Keratinocyte (primary cell): Measurements from ENCODE around the gene DOLPP1. TPM values are rescaled to one million over a fixed set of nuclear protein-coding genes. Genes with fewer than 3 reads are reported as not detected.

Source experiments
- DNase-seq: peaks from one replicate; pipeline ENCODE4 v3.0.0-alpha.2; 2011; ENCODE audit warnings: low read depth, missing footprints, low spot score
- FAIRE-seq: peaks from 2 replicates; lab custom pipeline; 2011; peaks lifted over from hg19 to GRCh38; lab: Jason Lieb, UNC
- H2AFZ ChIP-seq: 2 replicates; pipeline ENCODE4 v1.6.0; 2012; ENCODE audit warnings: low read length, control low read depth, inconsistent platforms; ENCODE audit not compliant: control insufficient read depth
- H3K27ac ChIP-seq: 2 replicates; pipeline ENCODE4 v1.5.1; 2011; ENCODE audit warnings: low read length; ENCODE audit not compliant: control insufficient read depth, insufficient read depth
- H3K27me3 ChIP-seq: 3 replicates; pipeline ENCODE4 v1.6.0; 2011; ENCODE audit warnings: low read length; ENCODE audit not compliant: control insufficient read depth, insufficient read depth; ENCODE audit errors: extremely low read depth
- H3K36me3 ChIP-seq, 2 experiments: 2 replicates in 1 of 2; 3 replicates in 1 of 2; pipeline ENCODE4 v1.5.1; 2011; ENCODE audit warnings: low read length in 2 of 2, mild to moderate bottlenecking in 1 of 2; ENCODE audit not compliant: control insufficient read depth in 2 of 2, insufficient read depth in 2 of 2; ENCODE audit errors: extremely low read depth in 1 of 2
- H3K4me1 ChIP-seq: 3 replicates; pipeline ENCODE4 v1.5.1; 2011; ENCODE audit warnings: low read length; ENCODE audit not compliant: control insufficient read depth, insufficient read depth; ENCODE audit errors: extremely low read depth
- H3K4me2 ChIP-seq: 3 replicates; pipeline ENCODE4 v1.6.0; 2011; ENCODE audit warnings: low read depth, low read length; ENCODE audit not compliant: control insufficient read depth, insufficient read depth; ENCODE audit errors: extremely low read depth
- H3K4me3 ChIP-seq, 3 experiments: fragments of 200-600 bp in 1 of 3; sonication (generic) in 1 of 3; 2 replicates in 2 of 3; 3 replicates in 1 of 3; pipeline ENCODE4 v1.5.1; 2011 to 2016; ENCODE audit warnings: low read length in 3 of 3, mild to moderate bottlenecking in 3 of 3, control low read depth in 2 of 3, inconsistent platforms in 1 of 3, low read depth in 1 of 3, mixed read lengths in 1 of 3, mixed run types in 1 of 3, moderate library complexity in 1 of 3; ENCODE audit not compliant: control insufficient read depth in 2 of 3, insufficient read depth in 2 of 3; ENCODE audit errors: extremely low read depth in 1 of 3
- H3K79me2 ChIP-seq: 2 replicates; pipeline ENCODE4 v1.6.0; 2012; ENCODE audit warnings: low read length; ENCODE audit not compliant: control insufficient read depth, insufficient read depth
- H3K9ac ChIP-seq: 3 replicates; pipeline ENCODE4 v1.6.0; 2011; ENCODE audit warnings: low read length; ENCODE audit not compliant: control insufficient read depth, insufficient read depth; ENCODE audit errors: extremely low read depth
- H3K9me1 ChIP-seq: 3 replicates; pipeline ENCODE4 v1.6.0; 2011; ENCODE audit warnings: low read length; ENCODE audit not compliant: control insufficient read depth, insufficient read depth; ENCODE audit errors: extremely low read depth
- H3K9me3 ChIP-seq: 2 replicates; pipeline ENCODE4 v1.5.1; 2012; ENCODE audit warnings: low read depth, low read length; ENCODE audit not compliant: control insufficient read depth
- H4K20me1 ChIP-seq: 3 replicates; pipeline ENCODE4 v1.6.0; 2011; ENCODE audit warnings: low read length; ENCODE audit not compliant: control insufficient read depth, insufficient read depth; ENCODE audit errors: extremely low read depth
- CTCF ChIP-seq, 3 experiments: IDR thresholded peaks in 1 of 3; conservative IDR thresholded peaks in 1 of 3; optimal IDR thresholded peaks in 1 of 3; 2 replicates in 2 of 3; 3 replicates in 1 of 3; pipeline versions ENCODE3 to v1.5.1; 2011; ENCODE audit warnings: low read length in 3 of 3, mild to moderate bottlenecking in 3 of 3, moderate library complexity in 2 of 3, control low read depth in 1 of 3, inconsistent platforms in 1 of 3; ENCODE audit not compliant: insufficient read depth in 2 of 3; ENCODE audit errors: extremely low read depth in 1 of 3
- EZH2 ChIP-seq: IDR thresholded peaks from one replicate; pipeline ENCODE4 v1.6.1; 2012; ENCODE audit warnings: inconsistent platforms, mild to moderate bottlenecking, low read length, moderate library complexity
- dilution Hi-C: fragments of 300-500 bp; cut with MboI; formaldehyde crosslinking; loops from one replicate; pipeline ENCODE4 v1.7.0; 2020; ENCODE audit warnings: low sequenced_read_pairs; ENCODE audit not compliant: extremely low pct_ligation_motif_present
- polyA plus RNA-seq, 5 experiments: library from polyadenylated mRNA; depleted of rRNA in 3 of 5; stranded (reverse) in 3 of 5; stranded (forward) in 1 of 5; unstranded in 1 of 5; fragments of >200 nt; gene quantifications; 1 replicate in 1 of 5; 2 replicates in 3 of 5; 3 replicates in 1 of 5; pipeline versions ENCODE4 v1.2.1 to v1.2.3, GENCODE V29; 2011 to 2012; ENCODE audit warnings: missing spikeins in 2 of 5, low read depth in 1 of 5, low replicate concordance in 1 of 5

The DOLPP1 gene
- polyA plus RNA-seq, 1 donor (not counting 4 experiments of a cell fraction or from before 2014, with no cell fraction given), result 14.2 TPM

DNA sequence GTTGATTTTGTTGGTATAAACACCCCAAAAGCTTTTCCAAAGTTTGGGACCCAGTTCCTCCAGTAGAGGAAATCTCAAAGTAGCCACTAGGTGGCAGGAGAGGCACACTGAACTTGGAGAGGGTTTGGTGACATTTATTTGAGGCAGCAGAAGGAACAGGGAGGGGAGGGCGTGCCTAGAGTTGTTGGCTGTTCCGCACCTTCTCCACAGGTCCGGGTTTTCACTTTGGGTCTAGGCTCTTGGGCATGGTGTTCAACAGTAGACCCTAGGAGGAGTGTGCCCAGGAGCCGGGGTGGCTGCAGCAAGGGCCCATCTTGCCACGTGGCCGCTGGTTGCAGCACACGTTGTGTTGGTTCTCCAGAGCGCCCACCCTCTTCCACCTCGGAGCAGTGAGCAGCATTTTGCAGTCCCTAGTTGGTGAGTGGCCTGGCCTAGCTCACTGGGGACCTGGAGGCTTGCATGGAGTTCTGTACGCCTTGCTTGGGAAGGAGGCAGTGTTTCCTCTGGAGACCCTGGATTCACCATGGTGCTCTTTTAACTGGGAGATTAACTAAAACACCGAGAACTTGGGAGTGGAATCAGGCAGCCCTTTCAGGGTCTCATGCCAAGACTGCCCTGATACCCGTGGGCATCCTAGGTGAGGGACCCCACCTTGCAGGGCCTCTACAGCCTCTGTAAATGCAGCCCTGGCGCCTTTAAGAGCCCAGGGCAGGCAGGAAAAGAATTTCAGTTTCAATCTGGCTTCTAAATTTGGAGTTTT lies 58.5 kb downstream of the DOLPP1 start:
- peaks cover 6% of the 10 kb centered on the region for H3K79me2 ChIP-seq
- no peaks in the 10 kb centered on the region for H3K27me3 ChIP-seq
- H3K4me3 ChIP-seq, result peak overlapping the region; percentile 22 to 41 (median 31)
- DNase-seq (peak; percentile 76), FAIRE-seq (peak; percentile 89)
- H2AFZ ChIP-seq, result no peak overlapping the region
- peaks cover 2% of the 10 kb centered on the region for H3K9me1 ChIP-seq
- no peak for TF ChIP-seq EZH2
- TF ChIP-seq CTCF (optimal IDR thresholded peaks at IDR 0.05 in 1 of 3, IDR thresholded peaks at IDR 0.05 in 1 of 3, conservative IDR thresholded peaks at IDR 0.05 in 1 of 3; ENCODE audit: extremely low read depth in 1 of 3, insufficient read depth in 2 of 3, low read length in 3 of 3), result peak in 2 of 3 experiments; percentile 74 to 85
- peaks cover 48% of the 10 kb centered on the region for H3K4me1 ChIP-seq
- H3K4me2 ChIP-seq, result peak overlapping the region; percentile 88
- no peaks in the 10 kb centered on the region for H4K20me1 ChIP-seq
- peak overlapping the region; percentile 97 for H3K9ac ChIP-seq
- dilution Hi-C loops, result no loop called here
- H3K27ac ChIP-seq, result peak overlapping the region; percentile 99
- H3K9me3 ChIP-seq, result no peaks in the 10 kb centered on the region
- H3K36me3 ChIP-seq, result peaks cover 15 to 24% of the 10 kb centered on the region in 2 experiments

DNA sequence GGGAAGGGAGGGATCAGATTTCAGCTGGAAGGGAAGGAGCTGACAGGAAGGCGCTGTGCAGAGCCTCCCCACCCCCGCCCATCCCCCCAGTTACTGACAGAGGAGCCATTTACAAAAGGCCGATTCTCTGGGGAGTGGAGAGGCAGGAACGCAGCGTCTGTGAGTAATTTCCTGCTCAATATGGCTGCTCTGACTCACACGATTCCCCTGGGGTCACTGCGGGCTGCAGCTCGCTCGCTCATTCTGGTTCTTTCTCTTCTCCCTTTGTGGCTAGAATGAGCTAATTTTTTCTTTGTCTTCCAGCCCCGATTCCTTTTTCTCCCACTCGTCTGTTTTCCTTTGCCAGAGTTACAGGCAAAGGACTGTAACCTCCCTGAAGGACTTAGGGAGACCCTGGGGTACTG lies 59.1 kb downstream of the DOLPP1 start:
- Histone ChIP-seq H3K4me3 (peak overlapping the region; percentile 31 to 62 (median 58)), H2AFZ (no peak overlapping the region), H3K9me1 (peaks cover 2% of the 10 kb centered on the region), H3K9ac (peak overlapping the region; percentile 97), H3K79me2 (peaks cover 6% of the 10 kb centered on the region), H3K27ac (peak overlapping the region; percentile 99), H3K9me3 (no peaks in the 10 kb centered on the region), H3K27me3 (no peaks in the 10 kb centered on the region), H3K4me2 (peak overlapping the region; percentile 88), H3K36me3 (peaks cover 15 to 24% of the 10 kb centered on the region in 2 experiments), H4K20me1 (no peaks in the 10 kb centered on the region), H3K4me1 (peaks cover 48% of the 10 kb centered on the region)
- FAIRE-seq, result peak; percentile 87
- TF ChIP-seq EZH2 (no peak), CTCF (optimal IDR thresholded peaks at IDR 0.05 in 1 of 3, IDR thresholded peaks at IDR 0.05 in 1 of 3, conservative IDR thresholded peaks at IDR 0.05 in 1 of 3; ENCODE audit: extremely low read depth in 1 of 3, insufficient read depth in 2 of 3, low read length in 3 of 3) (no peak)
- dilution Hi-C loops, result no loop called here
- DNase-seq, result peak; percentile 89

Other genes with a start within 250 kb of the DOLPP1 start
- gene KYAT1, start 199.2 kb upstream of the DOLPP1 start, polyA plus RNA-seq, result 10.9 to 13.9 TPM (median 13.9 TPM) in 3 replicates
- 88.3 to 127 TPM (median 109 TPM) in 3 replicates for gene LRRC8A, start 199.0 kb upstream of the DOLPP1 start, polyA plus RNA-seq
- gene PHYHD1, start 160.1 kb upstream of the DOLPP1 start, polyA plus RNA-seq, result 4.6 to 5.2 TPM (median 4.7 TPM) in 3 replicates
- 21.8 to 33.5 TPM (median 27.1 TPM) in 3 replicates for gene DOLK, start 133.5 kb upstream of the DOLPP1 start, polyA plus RNA-seq
- gene NUP188, start 133.4 kb upstream of the DOLPP1 start, polyA plus RNA-seq, result 25.6 to 56.3 TPM (median 31.1 TPM) in 3 replicates
- gene SH3GLB2, start 52.8 kb upstream of the DOLPP1 start, polyA plus RNA-seq, result 37.1 to 75.7 TPM (median 41.2 TPM) in 3 replicates
- 8.5 to 15.0 TPM (median 9.5 TPM) in 3 replicates for gene MIGA2, start 44.5 kb upstream of the DOLPP1 start, polyA plus RNA-seq
- 6.5 to 12.5 TPM (median 8.2 TPM) in 3 replicates for gene CRAT, start 29.7 kb downstream of the DOLPP1 start, polyA plus RNA-seq
- gene PTPA, start 30.3 kb downstream of the DOLPP1 start, polyA plus RNA-seq, result 86.8 to 127 TPM (median 98.0 TPM) in 3 replicates
- 2.1 to 3.6 TPM (median 2.8 TPM) in 3 replicates for gene IER5L, start 97.2 kb downstream of the DOLPP1 start, polyA plus RNA-seq